GM23338 (cell line): ENCODE results near the gene KLHL26. TPM values are rescaled to one million over a fixed set of nuclear protein-coding genes. Genes with fewer than 3 reads are reported as not detected.
A peak's percentile ranks its signal among the peaks of the same experiment; 100 is the strongest.

ENCODE experiments used
- ATAC-seq: fragments of 200-7000 bp; cut with Tn5 transposase; 3 replicates; pipeline ENCODE4 v1.9.1; 2020
- DNase-seq: peaks from one replicate; pipeline ENCODE4 v3.0.0-alpha.2; 2015; ENCODE audit warnings: low spot score
- H2AFZ ChIP-seq: fragments of 200-600 bp; sonication (generic); 2 replicates; pipeline ENCODE4 v1.8.0; 2016; ENCODE audit warnings: antibody characterized with exemption, mild to moderate bottlenecking, moderate library complexity
- H3F3A ChIP-seq: fragments of 200-600 bp; sonication (generic); replicated peaks from 2 replicates; pipeline ENCODE4 v1.8.0; 2017; ENCODE audit warnings: antibody characterized with exemption, mixed run types, low read depth
- H3K27ac ChIP-seq: fragments of 200-600 bp; sonication (generic); 2 replicates; pipeline ENCODE4 v1.6.1; 2016; ENCODE audit warnings: low read depth
- H3K27me3 ChIP-seq: fragments of 200-600 bp; sonication (generic); 2 replicates; pipeline ENCODE4 v1.8.0; 2016; ENCODE audit warnings: mild to moderate bottlenecking, mixed run types, moderate library complexity; ENCODE audit not compliant: insufficient read depth
- H3K36me3 ChIP-seq: fragments of 200-600 bp; sonication (generic); 2 replicates; pipeline ENCODE4 v1.8.0; 2016; ENCODE audit warnings: mild to moderate bottlenecking; ENCODE audit not compliant: insufficient read depth
- H3K4me1 ChIP-seq: fragments of 200-600 bp; sonication (generic); 2 replicates; pipeline ENCODE4 v1.8.0; 2016; ENCODE audit warnings: mild to moderate bottlenecking, moderate library complexity; ENCODE audit not compliant: insufficient read depth
- H3K4me2 ChIP-seq: fragments of 200-600 bp; sonication (generic); 2 replicates; pipeline ENCODE4 v1.7.1; 2017; ENCODE audit warnings: mixed run types
- H3K4me3 ChIP-seq: fragments of 200-600 bp; sonication (generic); 2 replicates; pipeline ENCODE4 v1.6.1; 2016; ENCODE audit warnings: mixed run types
- H3K79me2 ChIP-seq: fragments of 200-600 bp; sonication (generic); replicated peaks from 2 replicates; pipeline ENCODE4 v1.8.0; 2017; ENCODE audit warnings: mild to moderate bottlenecking; ENCODE audit not compliant: insufficient read depth
- H3K9me2 ChIP-seq: fragments of 200-600 bp; sonication (generic); 2 replicates; pipeline ENCODE4 v1.8.0; 2017; ENCODE audit not compliant: insufficient read depth
- H4K20me1 ChIP-seq: fragments of 200-600 bp; sonication (generic); replicated peaks from 2 replicates; pipeline ENCODE4 v1.8.0; 2017; ENCODE audit warnings: mild to moderate bottlenecking; ENCODE audit not compliant: insufficient read depth
- H3K27ac Mint-ChIP-seq: 2 replicates; pipeline ENCODE4 v1.8.0; 2020; ENCODE audit warnings: inconsistent platforms, mild to moderate bottlenecking, moderate library complexity, mixed read lengths
- H3K27me3 Mint-ChIP-seq: 3 replicates; pipeline ENCODE4 v1.8.0; 2022; ENCODE audit warnings: low read depth, mild to moderate bottlenecking, moderate library complexity, mixed read lengths, inconsistent platforms; ENCODE audit not compliant: insufficient read depth, poor library complexity
- H3K36me3 Mint-ChIP-seq: 3 replicates; pipeline ENCODE4 v1.8.0; 2021; ENCODE audit warnings: low read depth, mild to moderate bottlenecking, inconsistent platforms, moderate library complexity, mixed read lengths
- H3K4me1 Mint-ChIP-seq: 3 replicates; pipeline ENCODE4 v1.8.0; 2020; ENCODE audit warnings: mild to moderate bottlenecking, inconsistent platforms, mixed read lengths
- H3K4me3 Mint-ChIP-seq: 3 replicates; pipeline ENCODE4 v1.8.0; 2021; ENCODE audit warnings: moderate library complexity, mild to moderate bottlenecking, inconsistent platforms, mixed read lengths
- H3K9me3 Mint-ChIP-seq: 3 replicates; pipeline ENCODE4 v1.8.0; 2020; ENCODE audit warnings: moderate library complexity, mild to moderate bottlenecking, inconsistent platforms, mixed read lengths
- CREB1 ChIP-seq: fragments of 250-450 bp; sonication (Bioruptor Pico); IDR thresholded peaks from 2 replicates; pipeline ENCODE4 v1.5.0; 2020; ENCODE audit warnings: low read depth, mild to moderate bottlenecking, moderate library complexity
- NANOG ChIP-seq: IDR thresholded peaks from 2 replicates; pipeline ENCODE4 v1.6.1; 2016; ENCODE audit warnings: antibody characterized with exemption, borderline replicate concordance
- STAT1 ChIP-seq: IDR thresholded peaks from one replicate; pipeline ENCODE4 v1.6.1; 2016; ENCODE audit warnings: antibody characterized with exemption; ENCODE audit not compliant: unreplicated experiment
- ZNF331 ChIP-seq: fragments of 250-450 bp; sonication (Bioruptor Pico); IDR thresholded peaks from 2 replicates; pipeline ENCODE4 v1.5.0; 2020; ENCODE audit warnings: low read depth, mild to moderate bottlenecking, moderate library complexity
- polyA plus RNA-seq: library from polyadenylated mRNA; unstranded; fragments of >200 nt; fragmentation: Nextera tagmentation; extraction: Ambion mirVana; gene quantifications from 2 replicates; pipeline ENCODE4 v1.2.1, GENCODE V29; 2016
- total RNA-seq: library from RNA; depleted of rRNA; stranded (reverse); fragments of >200 nt; shearing (Covaris generic); gene quantifications from 2 replicates; pipeline ENCODE4 v1.2.3, GENCODE V29; 2014
- TF ChIP-seq, protein P1 (sequence below), 2 experiments: fragments of 200-600 bp in 1 of 2; sonication (generic) in 1 of 2; conservative IDR thresholded peaks; 2 replicates each; pipeline versions ENCODE4 v1.5.1 to v1.6.1; 2016 to 2017; ENCODE audit warnings: antibody characterized with exemption in 2 of 2, low read depth in 2 of 2, mild to moderate bottlenecking in 2 of 2, moderate library complexity in 1 of 2
- TF ChIP-seq, protein P2 (sequence below): IDR thresholded peaks from one replicate; pipeline ENCODE4 v1.6.1; 2018; ENCODE audit warnings: antibody characterized with exemption; ENCODE audit not compliant: unreplicated experiment

KLHL26 gene
- total and polyA plus RNA-seq, 2 experiments from 2014 or later, result 3.6 to 11.2 TPM

DNA sequence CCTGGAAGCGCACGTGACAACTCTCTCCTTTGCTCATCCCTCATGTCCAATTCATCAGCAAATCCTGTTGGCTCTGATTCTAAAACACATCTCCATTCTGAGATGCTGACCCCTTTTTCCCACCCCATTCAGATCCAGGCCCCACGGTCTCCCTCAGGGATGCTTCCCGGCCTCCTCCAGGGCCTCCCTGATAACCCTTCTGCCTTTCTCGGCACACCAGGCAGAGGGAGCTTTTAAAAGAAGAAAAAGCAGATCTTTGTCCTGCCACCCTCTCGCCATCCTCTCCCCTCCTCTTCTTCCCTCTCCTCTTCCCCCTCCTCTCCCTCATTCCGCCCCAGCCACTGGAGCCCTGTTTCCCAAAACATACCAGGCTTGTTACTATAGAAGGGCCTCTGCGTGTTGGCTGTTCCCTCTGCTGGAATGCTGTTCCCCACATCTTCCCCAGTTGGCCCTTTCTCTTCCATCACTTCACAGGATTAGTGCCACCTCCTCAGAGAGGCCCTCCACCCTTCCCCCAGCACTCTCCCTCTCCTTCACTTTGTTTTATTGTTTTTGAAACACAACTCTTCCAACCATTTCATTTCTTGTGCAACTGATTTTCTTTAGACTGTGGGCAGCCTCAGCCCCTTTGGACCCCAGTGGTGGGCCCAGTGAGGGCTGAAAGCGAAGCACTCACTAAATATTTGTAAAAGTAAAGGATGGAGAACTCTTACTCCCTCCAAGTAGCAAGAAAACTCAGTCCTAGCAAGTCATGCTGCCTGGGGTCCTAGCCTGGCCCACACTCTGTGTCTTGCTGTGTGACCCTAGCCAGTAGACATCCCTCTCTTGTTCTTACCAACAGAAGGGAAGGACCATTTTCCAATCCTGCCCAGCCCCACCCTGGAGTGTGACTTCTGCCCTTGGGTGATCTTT is 27.8 kb upstream of the KLHL26 start:
- H3K4me2 ChIP-seq, result peak overlapping the region; percentile 94
- Mint-ChIP-seq H3K4me3 (peak overlapping the region; percentile 45; the same call in 1 of the 3 replicates), H3K4me1 (peaks cover 49% of the 10 kb centered on the region), H3K27ac (no peak overlapping the region), H3K9me3 (no peaks in the 10 kb centered on the region; the same call in 2 of the 3 replicates), H3K36me3 (peaks cover 2% of the 10 kb centered on the region; the same call in 1 of the 3 replicates), H3K27me3 (peaks cover 81% of the 10 kb centered on the region)
- peak overlapping the region; percentile 76; the same call in 1 of the 2 replicates for H3K4me3 ChIP-seq
- no peaks in the 10 kb centered on the region for H3K36me3 ChIP-seq
- H3K27ac ChIP-seq, result no peak overlapping the region
- peaks cover 60% of the 10 kb centered on the region for H3K4me1 ChIP-seq
- TF ChIP-seq CREB1 (CRISPR knock-in tag) (no peak), NANOG (no peak), STAT1 (no peak)
- TF ChIP-seq, protein P1, sequence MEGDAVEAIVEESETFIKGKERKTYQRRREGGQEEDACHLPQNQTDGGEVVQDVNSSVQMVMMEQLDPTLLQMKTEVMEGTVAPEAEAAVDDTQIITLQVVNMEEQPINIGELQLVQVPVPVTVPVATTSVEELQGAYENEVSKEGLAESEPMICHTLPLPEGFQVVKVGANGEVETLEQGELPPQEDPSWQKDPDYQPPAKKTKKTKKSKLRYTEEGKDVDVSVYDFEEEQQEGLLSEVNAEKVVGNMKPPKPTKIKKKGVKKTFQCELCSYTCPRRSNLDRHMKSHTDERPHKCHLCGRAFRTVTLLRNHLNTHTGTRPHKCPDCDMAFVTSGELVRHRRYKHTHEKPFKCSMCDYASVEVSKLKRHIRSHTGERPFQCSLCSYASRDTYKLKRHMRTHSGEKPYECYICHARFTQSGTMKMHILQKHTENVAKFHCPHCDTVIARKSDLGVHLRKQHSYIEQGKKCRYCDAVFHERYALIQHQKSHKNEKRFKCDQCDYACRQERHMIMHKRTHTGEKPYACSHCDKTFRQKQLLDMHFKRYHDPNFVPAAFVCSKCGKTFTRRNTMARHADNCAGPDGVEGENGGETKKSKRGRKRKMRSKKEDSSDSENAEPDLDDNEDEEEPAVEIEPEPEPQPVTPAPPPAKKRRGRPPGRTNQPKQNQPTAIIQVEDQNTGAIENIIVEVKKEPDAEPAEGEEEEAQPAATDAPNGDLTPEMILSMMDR (conservative IDR thresholded peaks at IDR 0.05; ENCODE audit: low read depth in 2 of 2), result 0 out of 4 replicates have a peak, but pooled peaks of 1 of the 2 experiments have one; percentile 2
- peaks cover 32% of the 10 kb centered on the region for H3F3A ChIP-seq
- H2AFZ ChIP-seq, result no peak overlapping the region
- peaks cover 97% of the 10 kb centered on the region for H3K27me3 ChIP-seq
- ATAC-seq (no peak), DNase-seq (no peak)
- no peaks in the 10 kb centered on the region for H3K79me2 ChIP-seq
- H3K9me2 ChIP-seq, result no peaks in the 10 kb centered on the region
- no peaks in the 10 kb centered on the region for H4K20me1 ChIP-seq

DNA sequence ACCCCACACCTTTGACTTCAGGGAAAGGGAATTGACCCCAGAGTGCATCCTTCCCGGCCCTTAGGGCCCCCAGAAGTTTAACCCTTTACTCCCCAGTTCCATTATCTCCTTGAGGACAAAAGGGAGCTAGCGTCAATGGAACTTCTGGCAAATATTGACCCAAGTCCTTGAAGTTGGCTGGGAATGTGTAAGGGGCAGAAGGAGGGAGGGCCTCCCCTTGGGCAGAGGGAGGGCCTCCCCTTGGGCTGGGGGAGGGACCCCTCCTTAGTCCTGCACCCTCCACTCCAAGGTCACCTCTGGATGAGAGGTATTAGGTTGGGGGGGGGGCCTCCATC is 27.1 kb upstream of the KLHL26 start:
- no peak for ATAC-seq
- Mint-ChIP-seq H3K27me3 (peaks cover 81% of the 10 kb centered on the region), H3K36me3 (peaks cover 2% of the 10 kb centered on the region; the same call in 1 of the 3 replicates), H3K9me3 (no peaks in the 10 kb centered on the region; the same call in 2 of the 3 replicates), H3K4me1 (peaks cover 47% of the 10 kb centered on the region), H3K4me3 (peak overlapping the region; percentile 25; the same call in 1 of the 3 replicates), H3K27ac (no peak overlapping the region)
- Histone ChIP-seq H2AFZ (no peak overlapping the region), H3K79me2 (no peaks in the 10 kb centered on the region), H3F3A (peaks cover 27% of the 10 kb centered on the region), H3K4me1 (peaks cover 56% of the 10 kb centered on the region), H3K27me3 (peaks cover 97% of the 10 kb centered on the region), H3K4me3 (peak overlapping the region; percentile 76), H4K20me1 (no peaks in the 10 kb centered on the region), H3K4me2 (peak overlapping the region; percentile 94), H3K27ac (no peak overlapping the region), H3K36me3 (no peaks in the 10 kb centered on the region), H3K9me2 (no peaks in the 10 kb centered on the region)
- TF ChIP-seq ZNF331 (CRISPR knock-in tag) (no peak), STAT1 (no peak)
- TF ChIP-seq, protein P2, sequence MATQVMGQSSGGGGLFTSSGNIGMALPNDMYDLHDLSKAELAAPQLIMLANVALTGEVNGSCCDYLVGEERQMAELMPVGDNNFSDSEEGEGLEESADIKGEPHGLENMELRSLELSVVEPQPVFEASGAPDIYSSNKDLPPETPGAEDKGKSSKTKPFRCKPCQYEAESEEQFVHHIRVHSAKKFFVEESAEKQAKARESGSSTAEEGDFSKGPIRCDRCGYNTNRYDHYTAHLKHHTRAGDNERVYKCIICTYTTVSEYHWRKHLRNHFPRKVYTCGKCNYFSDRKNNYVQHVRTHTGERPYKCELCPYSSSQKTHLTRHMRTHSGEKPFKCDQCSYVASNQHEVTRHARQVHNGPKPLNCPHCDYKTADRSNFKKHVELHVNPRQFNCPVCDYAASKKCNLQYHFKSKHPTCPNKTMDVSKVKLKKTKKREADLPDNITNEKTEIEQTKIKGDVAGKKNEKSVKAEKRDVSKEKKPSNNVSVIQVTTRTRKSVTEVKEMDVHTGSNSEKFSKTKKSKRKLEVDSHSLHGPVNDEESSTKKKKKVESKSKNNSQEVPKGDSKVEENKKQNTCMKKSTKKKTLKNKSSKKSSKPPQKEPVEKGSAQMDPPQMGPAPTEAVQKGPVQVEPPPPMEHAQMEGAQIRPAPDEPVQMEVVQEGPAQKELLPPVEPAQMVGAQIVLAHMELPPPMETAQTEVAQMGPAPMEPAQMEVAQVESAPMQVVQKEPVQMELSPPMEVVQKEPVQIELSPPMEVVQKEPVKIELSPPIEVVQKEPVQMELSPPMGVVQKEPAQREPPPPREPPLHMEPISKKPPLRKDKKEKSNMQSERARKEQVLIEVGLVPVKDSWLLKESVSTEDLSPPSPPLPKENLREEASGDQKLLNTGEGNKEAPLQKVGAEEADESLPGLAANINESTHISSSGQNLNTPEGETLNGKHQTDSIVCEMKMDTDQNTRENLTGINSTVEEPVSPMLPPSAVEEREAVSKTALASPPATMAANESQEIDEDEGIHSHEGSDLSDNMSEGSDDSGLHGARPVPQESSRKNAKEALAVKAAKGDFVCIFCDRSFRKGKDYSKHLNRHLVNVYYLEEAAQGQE, result no peak
- DNase-seq, result no peak
